ENCODE measurements around the gene PCNP. TPM values are rescaled to one million over a fixed set of nuclear protein-coding genes. Genes with fewer than 3 reads are reported as not detected.
"Not testable (repeated sequence)": the region's sequence is repeated elsewhere in the genome, so short reads cannot be mapped to it uniquely, and the experiment has no call there.

PCNP gene
- total and polyA plus RNA-seq, 9 donors: 59.0 to 162 (median 123) TPM

DNA sequence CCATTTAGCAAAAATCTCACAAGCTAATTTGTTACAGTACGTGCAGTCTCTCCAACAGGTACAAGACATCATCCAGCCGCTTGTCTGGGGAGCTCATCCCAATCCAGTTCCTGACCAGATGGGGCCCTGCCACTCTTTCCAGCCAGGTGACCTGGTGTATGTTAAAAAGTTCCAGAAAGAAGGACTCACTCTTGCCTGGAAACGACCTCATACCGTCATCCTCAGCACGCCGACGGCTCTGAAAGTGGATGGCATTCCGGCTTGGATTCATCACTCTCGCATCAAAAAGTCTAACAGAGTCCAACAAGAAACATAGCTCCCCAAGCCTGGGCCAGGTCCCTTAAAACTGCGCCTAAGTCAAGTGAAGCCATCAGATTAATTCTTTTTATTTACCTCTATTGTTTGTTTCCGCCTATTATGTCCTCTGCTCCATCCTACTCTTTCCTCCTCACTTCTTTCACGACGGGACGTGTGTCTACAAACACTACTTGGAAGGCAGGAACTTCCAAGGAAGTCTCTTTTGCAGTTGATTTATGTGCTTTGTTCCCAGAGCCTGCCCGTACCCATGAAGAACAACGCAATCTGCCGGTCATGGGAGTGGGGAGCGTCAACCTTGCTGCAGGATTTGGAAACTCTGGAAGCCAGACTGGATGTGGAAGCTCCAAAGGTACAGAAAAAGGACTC, 65.4 kb downstream of the PCNP start:
- Histone ChIP-seq H3K27me3 (ENCODE audit: control insufficient read depth, insufficient read depth, low read length) (no peaks in the 10 kb centered on the region), H3K4me3 (ENCODE audit: low read length) (no peak overlapping the region), H3K9me3 (replicated peaks; ENCODE audit: control insufficient read depth, low read depth, low read length) (no peaks in the 10 kb centered on the region), H3K4me1 (ENCODE audit: control insufficient read depth, insufficient read depth, low read length) (peaks cover 2% of the 10 kb centered on the region), H3K27ac (ENCODE audit: low read length) (no peak overlapping the region), H3K36me3 (ENCODE audit: control insufficient read depth, insufficient read depth, low read length) (no peaks in the 10 kb centered on the region)
- WGBS (ENCODE audit: insufficient coverage): 78% methylated on average over 15 of the region's 18 CpGs
- no peak for DNase-seq

- no peaks in the 10 kb centered on the region for H3K9me3 ChIP-seq (replicated peaks; ENCODE audit: control insufficient read depth, low read depth, low read length)
- no peaks in the 10 kb centered on the region for H3K36me3 ChIP-seq (ENCODE audit: control insufficient read depth, insufficient read depth, low read length)
- peaks cover 2% of the 10 kb centered on the region for H3K4me1 ChIP-seq (ENCODE audit: control insufficient read depth, insufficient read depth, low read length)
- H3K27ac ChIP-seq (ENCODE audit: low read length): no peak overlapping the region
- WGBS (ENCODE audit: insufficient coverage): 88% methylated on average over 9 of the region's 10 CpGs
- DNase-seq: no peak
- no peak overlapping the region for H3K4me3 ChIP-seq (ENCODE audit: low read length)
- no peaks in the 10 kb centered on the region for H3K27me3 ChIP-seq (ENCODE audit: control insufficient read depth, insufficient read depth, low read length)
Measured at GRCh38 chr3:101640256-101640655, 66.3 kb downstream of the PCNP start.

GRCh38 chr3:101641397-101642115, 67.6 kb downstream of the PCNP start:
- not testable (repeated sequence) for H3K36me3 ChIP-seq (ENCODE audit: control insufficient read depth, insufficient read depth, low read length); H3K4me3 ChIP-seq (ENCODE audit: low read length); H3K4me1 ChIP-seq (ENCODE audit: control insufficient read depth, insufficient read depth, low read length); H3K27ac ChIP-seq (ENCODE audit: low read length); DNase-seq; H3K9me3 ChIP-seq (replicated peaks; ENCODE audit: control insufficient read depth, low read depth, low read length); H3K27me3 ChIP-seq (ENCODE audit: control insufficient read depth, insufficient read depth, low read length)
- 48% methylated on average over 8 of the region's 14 CpGs for WGBS (ENCODE audit: insufficient coverage)

- Histone ChIP-seq H3K27ac (ENCODE audit: low read length) (no peak overlapping the region), H3K27me3 (ENCODE audit: control insufficient read depth, insufficient read depth, low read length) (no peaks in the 10 kb centered on the region), H3K4me1 (ENCODE audit: control insufficient read depth, insufficient read depth, low read length) (no peaks in the 10 kb centered on the region), H3K9me3 (replicated peaks; ENCODE audit: control insufficient read depth, low read depth, low read length) (no peaks in the 10 kb centered on the region), H3K4me3 (ENCODE audit: low read length) (no peak overlapping the region), H3K36me3 (ENCODE audit: control insufficient read depth, insufficient read depth, low read length) (no peaks in the 10 kb centered on the region)
- DNase-seq: no peak
- no CpG with 5 or more reads among the region's 3 CpGs for WGBS (ENCODE audit: insufficient coverage)
Measured at GRCh38 chr3:101642441-101642840, 68.5 kb downstream of the PCNP start.

DNA sequence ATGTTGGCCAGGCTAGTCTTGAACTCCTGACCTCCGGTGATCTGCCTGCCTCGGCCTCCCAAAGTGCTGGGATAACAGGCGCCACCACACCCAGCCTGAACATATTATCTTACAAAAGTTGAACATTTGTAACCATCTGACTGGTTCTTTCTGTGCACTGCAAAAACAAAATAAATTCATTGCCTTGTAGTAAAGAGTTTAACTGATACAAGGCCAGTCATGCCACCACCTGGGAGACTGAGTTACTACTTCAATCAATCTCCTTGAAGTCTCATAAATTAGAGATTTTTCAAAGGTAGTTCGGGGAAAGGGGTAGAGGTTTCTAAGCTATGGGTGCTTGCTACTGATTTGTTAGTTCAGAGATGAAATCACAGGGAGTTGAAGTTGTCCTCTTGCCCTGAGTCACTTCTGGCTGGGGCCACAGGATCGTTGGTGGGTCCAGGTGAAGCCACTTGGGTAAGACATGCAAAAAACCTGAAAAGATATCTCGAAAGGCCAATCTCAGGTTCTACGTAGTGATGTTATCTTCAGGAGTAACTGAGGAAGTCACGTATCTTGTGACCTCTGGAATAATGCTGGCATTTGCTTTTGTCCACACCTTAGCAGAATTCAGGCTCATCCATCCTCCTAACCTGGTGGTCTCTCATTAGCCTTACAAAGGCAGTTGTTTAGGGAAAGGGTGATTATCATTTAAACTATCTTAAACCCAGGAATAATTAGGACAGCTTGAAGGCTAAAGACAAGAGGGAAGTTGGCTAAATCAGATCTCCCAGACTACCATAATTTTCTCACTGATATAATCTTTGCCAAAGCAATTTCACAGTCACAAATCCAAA, 69.2 kb downstream of the PCNP start:
- DNase-seq: no peak
- Histone ChIP-seq H3K4me1 (ENCODE audit: control insufficient read depth, insufficient read depth, low read length) (no peaks in the 10 kb centered on the region), H3K27me3 (ENCODE audit: control insufficient read depth, insufficient read depth, low read length) (no peaks in the 10 kb centered on the region), H3K4me3 (ENCODE audit: low read length) (no peak overlapping the region), H3K36me3 (ENCODE audit: control insufficient read depth, insufficient read depth, low read length) (no peaks in the 10 kb centered on the region), H3K9me3 (replicated peaks; ENCODE audit: control insufficient read depth, low read depth, low read length) (no peaks in the 10 kb centered on the region), H3K27ac (ENCODE audit: low read length) (no peak overlapping the region)
- 79% methylated on average over 5 of the region's 8 CpGs for WGBS (ENCODE audit: insufficient coverage)

Other genes with a start within 250 kb of the PCNP start
- gene SENP7, start 61.0 kb upstream of the PCNP start, total RNA-seq: 41.3 TPM
- 10 to 100 TPM; 24.3 to 44.6 (median 30.8) TPM for gene SENP7, start 61.0 kb upstream of the PCNP start, polyA plus RNA-seq (ENCODE audit: insufficient read depth in 1 of 8, insufficient read length in 8 of 8, low replicate concordance in 1 of 8)
- 25.8 TPM for gene TRMT10C, start 12.3 kb upstream of the PCNP start, total RNA-seq
- gene TRMT10C, start 12.3 kb upstream of the PCNP start, polyA plus RNA-seq (ENCODE audit: insufficient read depth in 1 of 8, insufficient read length in 8 of 8, low replicate concordance in 1 of 8): 10 to 100 TPM; 19.8 to 26.6 (median 23.6) TPM
- gene ZBTB11, start 103.0 kb downstream of the PCNP start, total RNA-seq: 16.9 TPM
- gene ZBTB11, start 103.0 kb downstream of the PCNP start, polyA plus RNA-seq (ENCODE audit: insufficient read depth in 1 of 8, insufficient read length in 8 of 8, low replicate concordance in 1 of 8): 10 to 100 TPM; 11.1 to 17.7 (median 13.9) TPM
- gene RPL24, start 112.5 kb downstream of the PCNP start, total RNA-seq: 3,025 TPM
- gene RPL24, start 112.5 kb downstream of the PCNP start, polyA plus RNA-seq (ENCODE audit: insufficient read depth in 1 of 8, insufficient read length in 8 of 8, low replicate concordance in 1 of 8): 1,000 to 10,000 TPM; 1,975 to 2,547 (median 2,174) TPM
- gene CEP97, start 150.4 kb downstream of the PCNP start, total RNA-seq: 17.8 TPM
- 10 to 100 TPM in 5 of 8 donors, 1 to 10 TPM in 3; 6.9 to 14.4 (median 10.7) TPM for gene CEP97, start 150.4 kb downstream of the PCNP start, polyA plus RNA-seq (ENCODE audit: insufficient read depth in 1 of 8, insufficient read length in 8 of 8, low replicate concordance in 1 of 8)
- 8.9 TPM for gene NXPE3, start 205.0 kb downstream of the PCNP start, total RNA-seq
- 10 to 100 TPM; 12.9 to 21.9 (median 19.4) TPM for gene NXPE3, start 205.0 kb downstream of the PCNP start, polyA plus RNA-seq (ENCODE audit: insufficient read depth in 1 of 8, insufficient read length in 8 of 8, low replicate concordance in 1 of 8)

All from muscle of leg (tissue), 11 donors.